HG02943 (cell line): ENCODE data around the gene PRRX2.
"Not testable (repeated sequence)": the region's sequence is repeated elsewhere in the genome, so short reads cannot be mapped to it uniquely, and the experiment has no call there.

Experiments
- ATAC-seq: cut with Tn5 transposase; IDR thresholded peaks from one replicate; pipeline ENCODE4 v1.9.1; 2021; ENCODE audit warnings: mild to moderate bottlenecking, low read depth, moderate library complexity; ENCODE audit not compliant: unreplicated experiment

The PRRX2 gene

GRCh38 chr9:129649726-129650679 lies 15.4 kb upstream of the PRRX2 start:
- ATAC-seq, result no peak

DNA sequence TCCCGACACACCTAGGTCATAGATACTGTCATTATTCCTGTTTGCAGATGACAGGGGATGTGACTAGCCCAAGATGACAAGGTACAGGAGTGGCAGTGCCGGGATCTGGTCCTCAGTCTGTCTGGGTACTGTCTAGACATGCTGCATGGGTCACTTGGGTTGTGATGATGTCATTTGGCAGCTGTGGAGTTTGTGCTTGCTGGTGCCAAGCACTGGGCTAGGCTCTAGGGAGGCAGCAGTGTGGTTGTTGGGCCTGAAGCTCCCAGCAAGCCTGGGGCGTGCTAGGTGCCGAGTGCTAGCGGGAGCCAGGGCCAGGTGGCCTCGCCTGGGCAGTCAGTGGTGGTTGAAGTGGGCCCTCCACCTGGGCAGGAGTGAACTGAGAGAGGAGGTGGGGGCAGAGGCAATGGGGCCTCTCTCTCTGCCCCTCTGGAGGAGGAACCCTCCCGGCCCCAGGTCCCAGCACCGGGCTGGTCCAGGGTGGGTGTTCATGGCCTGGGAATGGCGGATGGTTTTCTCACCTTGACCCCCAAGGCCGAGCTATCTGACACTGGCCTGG lies 14.7 kb upstream of the PRRX2 start:
- no peak for ATAC-seq

- no peak for ATAC-seq
Measured at GRCh38 chr9:129653823-129654553, 11.5 kb upstream of the PRRX2 start.

DNA sequence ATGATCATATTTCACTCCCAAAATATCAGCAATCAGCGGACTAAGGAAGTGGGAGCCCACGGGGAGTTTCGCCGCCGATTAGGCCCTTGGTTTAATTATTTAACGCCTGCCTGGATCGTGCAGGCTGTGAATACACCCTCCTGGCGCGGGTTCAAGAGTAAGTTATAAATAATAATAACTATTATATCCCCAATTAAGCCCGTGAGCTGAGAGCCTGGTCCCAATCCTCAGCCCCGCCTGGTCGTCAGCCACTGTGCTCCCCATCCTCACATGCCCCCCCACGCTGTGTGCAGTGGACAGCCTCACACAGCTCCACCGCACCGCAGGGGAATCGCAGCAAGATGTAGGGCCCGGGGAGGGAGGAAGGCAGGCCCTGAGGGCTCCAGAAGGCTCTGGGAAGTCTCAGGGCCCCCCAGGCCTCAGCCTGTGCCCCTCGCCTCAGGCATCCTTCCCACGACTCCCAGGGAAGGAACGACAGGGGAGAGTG lies 10.8 kb upstream of the PRRX2 start:
- no peak for ATAC-seq

GRCh38 chr9:129655154-129655553 lies 10.3 kb upstream of the PRRX2 start:
- ATAC-seq, result no peak

GRCh38 chr9:129655696-129656095 lies 9.8 kb upstream of the PRRX2 start:
- no peak for ATAC-seq

DNA sequence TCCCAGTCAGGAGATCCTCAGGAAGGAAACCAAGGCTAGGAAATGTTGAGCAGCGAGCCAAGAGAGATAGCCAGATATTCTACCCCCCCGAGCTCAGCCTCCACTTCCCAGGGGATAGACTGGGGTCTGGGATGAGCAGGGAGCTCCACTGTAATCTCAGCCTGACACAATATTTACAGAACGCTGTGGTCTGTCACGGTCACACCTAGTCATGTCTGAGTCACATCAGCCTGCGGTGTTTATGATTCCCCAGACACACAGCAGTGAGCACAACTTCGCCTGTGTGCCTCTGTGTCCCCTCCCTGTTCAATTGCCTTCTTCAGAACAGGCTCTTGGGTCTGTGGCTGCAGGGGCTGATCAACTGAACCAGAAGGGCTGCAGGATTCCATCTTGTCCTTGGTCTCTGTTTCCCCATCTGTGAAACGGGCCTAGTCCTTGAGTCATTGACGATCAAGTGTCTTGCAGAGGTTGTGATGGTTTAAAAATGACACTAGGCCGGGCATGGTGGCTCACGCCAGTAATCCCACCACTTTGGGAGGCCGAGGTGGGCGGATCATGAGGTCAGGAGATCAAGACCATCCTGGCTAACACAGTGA lies 8.6 kb upstream of the PRRX2 start:
- ATAC-seq, result no peak

GRCh38 chr9:129661029-129661428 lies 4.4 kb upstream of the PRRX2 start:
- ATAC-seq, result no peak

DNA sequence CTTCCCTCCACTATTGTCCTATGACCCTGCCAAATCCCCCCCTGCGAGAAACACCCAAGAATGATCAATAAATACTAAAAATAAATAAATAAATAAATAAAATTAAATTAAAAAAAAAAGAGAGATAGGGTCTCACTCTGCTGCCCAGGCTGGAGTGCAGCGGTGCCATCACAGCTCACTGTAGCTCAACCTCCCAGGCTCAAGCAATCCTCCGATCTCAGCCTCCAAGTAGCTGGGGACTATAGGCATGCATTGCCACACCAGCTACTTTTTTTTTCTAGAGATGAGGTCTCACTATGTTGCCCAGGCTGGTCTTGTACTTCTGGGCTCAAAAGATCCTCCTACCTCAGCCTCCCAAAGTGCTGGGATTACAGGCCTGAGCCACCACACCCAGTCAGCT lies 3.2 kb upstream of the PRRX2 start:
- ATAC-seq, result not testable (repeated sequence)

GRCh38 chr9:129664746-129665388 lies 580 bp upstream of the PRRX2 start:
- no peak for ATAC-seq

- ATAC-seq, result no peak
Measured at GRCh38 chr9:129665814-129666520, 520 bp downstream of the PRRX2 start.

- ATAC-seq, result no peak
Measured at GRCh38 chr9:129666575-129666974, 1.1 kb downstream of the PRRX2 start.

- no peak for ATAC-seq
Measured at GRCh38 chr9:129667378-129667777, 1.9 kb downstream of the PRRX2 start.

DNA sequence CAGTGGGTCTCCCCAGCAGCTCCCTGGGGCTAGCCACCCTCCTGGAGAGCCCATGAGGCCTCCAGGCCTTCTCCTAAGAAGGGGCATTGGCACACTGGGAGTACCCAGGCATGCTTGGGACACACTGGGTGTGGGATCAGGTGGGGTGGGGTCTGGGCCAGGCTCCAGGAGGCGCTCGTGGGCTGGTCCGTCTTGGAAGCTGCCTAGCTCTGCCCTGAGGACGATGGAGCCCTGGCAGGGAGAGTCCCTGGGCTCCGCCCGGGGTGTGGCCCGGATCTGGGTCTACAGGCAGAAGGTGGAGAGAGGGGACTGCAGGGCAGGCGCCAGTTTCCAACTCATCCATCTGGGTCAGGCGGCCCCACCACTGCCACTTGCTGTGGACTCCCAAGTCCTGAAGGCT lies 2.4 kb downstream of the PRRX2 start:
- ATAC-seq, result no peak

DNA sequence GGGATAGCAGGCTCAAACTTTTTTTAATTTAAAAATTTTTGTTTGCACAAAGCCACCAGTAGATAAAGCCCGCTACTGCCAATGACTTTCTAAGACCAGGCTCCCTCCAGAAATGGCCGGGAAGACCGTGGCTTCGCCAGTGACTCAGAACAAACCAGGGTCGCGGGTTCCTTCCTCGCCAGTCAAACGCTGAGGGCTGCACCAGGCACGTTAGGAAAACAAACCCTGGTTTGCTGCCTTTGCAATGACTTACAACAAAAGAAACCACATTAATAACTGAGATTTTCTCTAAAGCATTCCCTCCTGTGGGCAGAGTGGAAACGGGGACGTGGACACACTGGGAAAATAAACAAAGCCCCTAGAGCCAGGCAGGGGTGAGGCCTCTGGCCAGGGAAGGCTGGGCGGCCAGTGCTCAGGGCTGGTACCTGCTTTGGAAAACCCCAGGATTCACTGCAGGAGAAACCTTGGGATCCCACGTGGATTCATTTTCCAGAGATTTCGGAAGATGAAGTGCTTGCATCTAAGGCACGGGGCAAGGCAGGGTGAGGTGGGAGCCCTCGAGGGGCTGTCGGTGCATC lies 3.8 kb downstream of the PRRX2 start:
- ATAC-seq, result no peak

DNA sequence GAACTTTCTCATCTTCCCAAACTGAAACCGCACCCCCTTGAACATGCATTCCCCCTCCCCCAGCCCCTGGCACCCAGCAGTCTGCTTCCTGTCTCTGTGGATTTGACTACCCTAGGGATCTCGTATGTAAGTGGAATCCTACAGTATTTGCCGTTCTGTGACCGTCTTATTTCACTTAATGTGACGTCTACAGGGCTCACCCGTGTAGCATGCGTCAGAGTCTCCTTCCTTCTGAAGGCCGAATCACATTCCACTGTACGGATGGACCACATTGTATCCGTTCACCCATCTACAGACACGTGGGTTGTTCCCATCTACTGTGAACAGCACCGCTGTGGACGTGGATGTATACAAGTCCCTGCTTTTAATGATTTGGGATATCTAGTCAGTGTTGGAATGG lies 4.5 kb downstream of the PRRX2 start:
- no peak for ATAC-seq

DNA sequence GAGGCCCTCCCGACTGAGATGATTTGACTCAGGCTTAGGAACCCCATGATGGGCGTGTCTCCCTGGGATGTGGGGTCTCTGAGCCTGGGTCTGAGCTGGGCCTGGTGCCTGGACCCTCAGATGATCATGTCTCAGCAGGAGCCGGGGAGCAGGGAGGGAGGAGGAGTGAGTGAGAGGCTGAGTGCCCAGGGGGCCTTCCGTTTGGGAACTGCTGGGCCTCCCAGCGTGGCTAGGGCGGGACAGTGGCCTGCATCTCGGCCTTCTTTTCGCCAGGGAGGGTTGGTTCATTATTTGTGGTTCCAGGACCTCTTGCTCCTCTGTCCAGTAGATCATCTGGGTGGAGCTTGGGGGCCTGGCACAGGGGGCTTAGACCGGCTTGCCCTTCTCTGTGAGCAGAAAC lies 5.6 kb downstream of the PRRX2 start:
- no peak for ATAC-seq

DNA sequence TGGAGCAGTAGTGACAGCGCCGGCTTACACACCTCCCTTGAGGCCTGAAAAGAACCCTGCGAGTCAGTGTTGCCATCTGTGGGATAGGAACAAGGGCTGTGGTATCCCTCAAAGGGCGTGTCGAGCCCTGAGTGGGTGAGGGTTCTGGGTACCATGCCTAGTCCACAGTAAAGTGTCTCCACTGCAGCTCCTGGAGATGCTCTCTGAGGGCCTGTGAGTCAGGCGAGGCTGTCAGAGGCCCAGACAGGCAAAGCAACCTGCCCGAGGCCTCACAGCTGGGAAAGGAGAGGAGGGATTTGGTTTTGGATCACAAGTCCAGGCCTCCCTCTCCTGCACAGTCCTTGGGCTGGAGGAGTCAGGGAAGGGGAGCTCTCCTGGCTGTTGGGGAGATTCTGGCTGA lies 6.1 kb downstream of the PRRX2 start:
- no peak for ATAC-seq

DNA sequence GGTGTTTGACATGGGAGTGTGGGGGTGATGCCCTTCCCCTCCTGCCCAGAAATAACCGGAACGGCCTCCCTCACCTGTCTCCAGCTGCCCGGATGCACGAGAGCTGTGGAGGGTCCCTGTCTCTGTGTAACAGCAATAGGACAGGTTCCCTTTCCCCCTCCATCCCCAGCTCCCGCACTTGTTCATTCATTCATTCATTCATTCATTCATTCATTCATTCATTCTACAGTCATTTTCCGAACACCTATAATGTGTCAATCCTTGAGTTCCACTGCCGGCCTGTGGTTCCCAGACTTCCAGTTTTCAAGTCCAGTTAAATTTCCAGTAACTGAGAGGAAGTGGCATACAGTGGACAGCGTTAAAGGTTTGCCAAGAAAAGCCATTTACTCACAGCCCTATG lies 7.3 kb downstream of the PRRX2 start:
- ATAC-seq, result no peak
